AG09319 (cell line): ENCODE results near the gene PLEKHA8.

Source experiments
- DNase-seq: peaks from one replicate; pipeline ENCODE4 v3.0.0-alpha.2; 2010; ENCODE audit warnings: low read depth; ENCODE audit errors: extremely low read depth
- TF ChIP-seq, protein P1 (sequence below): IDR thresholded peaks from 2 replicates; pipeline ENCODE4 v1.5.1; 2011; ENCODE audit warnings: low read depth, mild to moderate bottlenecking, inconsistent platforms, low read length, moderate library complexity

Gene PLEKHA8

DNA sequence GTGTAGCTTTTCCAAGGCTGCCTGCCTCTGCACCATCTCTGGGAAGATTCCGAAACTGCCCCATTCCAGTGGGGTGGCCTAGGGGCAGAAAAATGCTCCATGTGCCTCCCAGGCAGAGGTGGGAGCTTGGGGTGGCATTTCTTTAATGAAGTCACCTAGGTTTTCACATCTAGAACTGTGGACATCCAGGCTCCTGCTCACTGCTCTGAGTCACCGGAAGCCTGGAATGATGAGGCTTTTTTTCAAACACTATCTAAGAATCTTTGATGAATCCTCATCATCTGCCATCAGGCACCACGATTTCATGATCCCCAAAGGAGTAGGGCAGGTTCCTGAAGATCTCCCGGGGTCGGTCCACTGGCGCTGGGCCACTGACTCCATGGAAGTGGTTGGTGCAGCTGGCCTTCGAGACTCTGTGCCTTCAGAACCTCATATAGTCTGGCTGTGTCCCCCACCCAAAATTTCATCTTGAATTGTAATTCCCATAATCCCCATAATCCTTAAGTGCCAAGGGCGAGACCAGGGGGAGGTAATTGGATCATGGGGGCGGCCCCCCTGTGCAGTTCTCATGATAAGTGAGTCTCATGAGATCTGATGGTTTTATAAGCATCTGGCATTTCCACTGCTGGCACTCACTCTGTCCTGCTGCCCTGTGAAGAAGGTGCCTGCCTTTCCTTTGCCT, 143.7 kb downstream of the PLEKHA8 start:
- DNase-seq: no peak
- TF ChIP-seq, protein P1, sequence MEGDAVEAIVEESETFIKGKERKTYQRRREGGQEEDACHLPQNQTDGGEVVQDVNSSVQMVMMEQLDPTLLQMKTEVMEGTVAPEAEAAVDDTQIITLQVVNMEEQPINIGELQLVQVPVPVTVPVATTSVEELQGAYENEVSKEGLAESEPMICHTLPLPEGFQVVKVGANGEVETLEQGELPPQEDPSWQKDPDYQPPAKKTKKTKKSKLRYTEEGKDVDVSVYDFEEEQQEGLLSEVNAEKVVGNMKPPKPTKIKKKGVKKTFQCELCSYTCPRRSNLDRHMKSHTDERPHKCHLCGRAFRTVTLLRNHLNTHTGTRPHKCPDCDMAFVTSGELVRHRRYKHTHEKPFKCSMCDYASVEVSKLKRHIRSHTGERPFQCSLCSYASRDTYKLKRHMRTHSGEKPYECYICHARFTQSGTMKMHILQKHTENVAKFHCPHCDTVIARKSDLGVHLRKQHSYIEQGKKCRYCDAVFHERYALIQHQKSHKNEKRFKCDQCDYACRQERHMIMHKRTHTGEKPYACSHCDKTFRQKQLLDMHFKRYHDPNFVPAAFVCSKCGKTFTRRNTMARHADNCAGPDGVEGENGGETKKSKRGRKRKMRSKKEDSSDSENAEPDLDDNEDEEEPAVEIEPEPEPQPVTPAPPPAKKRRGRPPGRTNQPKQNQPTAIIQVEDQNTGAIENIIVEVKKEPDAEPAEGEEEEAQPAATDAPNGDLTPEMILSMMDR: no peak

DNA sequence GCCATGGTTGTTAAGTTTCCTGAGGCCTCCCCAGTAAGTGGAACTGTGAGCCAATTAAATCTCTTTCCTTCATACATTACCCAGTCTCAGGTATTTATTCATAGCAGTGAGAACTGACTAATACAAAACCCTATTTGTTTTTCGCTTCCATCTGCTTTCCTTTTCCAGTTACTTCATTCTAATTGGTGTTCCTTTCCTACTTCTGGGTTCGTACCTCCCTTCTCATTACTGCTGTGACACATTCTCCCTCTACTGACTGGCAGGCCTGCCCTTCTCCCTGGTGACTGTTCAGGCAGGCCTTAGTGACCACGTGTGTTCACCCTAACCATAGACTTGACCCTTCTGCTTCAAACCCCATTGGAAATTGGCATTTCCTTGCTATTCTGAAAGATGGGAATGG, 144.2 kb downstream of the PLEKHA8 start:
- TF ChIP-seq, protein P1: no peak

DNA sequence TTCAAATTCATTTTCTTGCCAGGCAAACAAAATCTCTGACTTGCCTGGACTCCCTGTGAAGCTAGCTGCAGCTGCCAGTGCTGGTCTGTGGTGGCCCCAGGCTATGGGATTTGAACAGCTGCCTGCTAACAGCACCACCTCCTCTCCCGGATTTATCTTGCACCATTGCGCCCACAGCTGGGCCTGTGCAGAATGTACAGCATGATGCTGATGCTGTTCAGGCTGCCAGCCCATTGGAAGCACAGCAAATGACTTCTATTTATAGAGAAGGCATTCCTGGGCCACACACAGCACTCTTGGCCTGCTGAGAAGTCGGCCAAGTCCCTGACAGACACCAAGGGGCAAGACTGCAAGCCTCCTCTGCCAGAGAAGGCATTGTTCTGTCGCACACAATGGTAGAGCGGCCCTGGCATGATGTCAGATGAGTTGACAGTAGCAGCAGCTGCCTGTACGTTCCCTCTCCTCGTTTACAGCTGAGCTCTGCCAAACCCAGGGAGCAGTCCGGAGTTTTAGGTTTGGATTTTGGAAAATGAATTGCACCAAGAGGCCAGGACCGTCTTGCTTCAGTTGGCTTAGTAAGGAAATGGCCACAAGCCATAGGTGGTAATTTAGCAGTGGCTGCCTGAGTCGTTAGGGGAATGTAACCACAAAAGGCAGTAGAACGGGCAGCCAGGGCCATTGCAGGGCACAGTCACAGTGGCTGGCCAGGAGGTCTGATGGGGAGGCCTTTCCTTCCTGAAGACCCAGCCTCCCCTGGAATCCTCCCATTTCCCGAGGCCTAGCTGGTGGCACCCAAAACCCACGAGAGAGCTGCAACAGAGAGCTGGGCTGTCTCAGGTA, 145.1 kb downstream of the PLEKHA8 start:
- TF ChIP-seq, protein P1: peak; percentile 59
- DNase-seq: peak; percentile 92

More for the DNA sequence above, 144.2 kb downstream of the PLEKHA8 start:
- no peak for DNase-seq

DNA sequence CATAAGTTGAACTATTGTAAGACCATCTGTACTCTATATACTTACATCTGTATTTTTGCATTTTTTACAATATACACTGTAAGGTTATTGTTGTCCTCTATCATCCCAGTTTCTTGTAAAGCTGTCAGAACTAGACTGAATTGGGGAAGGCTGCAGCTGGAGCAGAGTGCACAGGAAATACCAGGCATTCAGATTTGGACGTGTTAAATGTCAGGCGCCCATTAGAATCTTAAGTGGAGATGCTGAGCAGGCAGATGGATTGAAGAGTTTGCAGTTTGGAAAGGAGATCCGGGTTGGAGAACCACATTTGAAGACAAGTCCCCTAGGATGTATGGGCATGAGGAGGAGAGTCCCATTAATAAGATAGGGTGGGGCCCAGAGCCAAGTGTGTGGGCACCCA, 147.0 kb downstream of the PLEKHA8 start:
- DNase-seq: no peak

DNA sequence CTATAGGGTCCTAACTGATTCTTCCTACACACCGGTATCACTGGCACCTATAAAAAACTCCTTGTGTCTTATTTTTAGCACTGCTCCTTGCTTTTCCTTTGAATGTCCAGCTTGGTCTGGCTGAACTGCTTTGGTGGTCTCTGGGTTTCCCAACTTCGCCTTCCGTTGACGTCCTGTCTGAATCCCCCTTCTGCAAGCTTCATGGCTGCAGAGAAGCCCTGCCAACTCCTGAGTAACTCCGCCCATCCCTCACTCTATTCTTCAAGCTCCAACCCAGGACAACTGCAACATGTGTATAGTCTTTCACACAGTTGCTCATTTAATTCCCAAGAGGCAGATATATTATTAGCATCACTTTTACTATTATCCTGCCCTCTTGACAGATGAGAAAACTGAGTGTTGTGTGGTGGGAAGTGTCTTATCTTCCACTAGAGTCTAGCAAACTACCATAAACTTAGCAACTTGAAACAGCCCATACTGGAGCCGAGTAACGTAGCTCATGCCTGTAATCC, 147.5 kb downstream of the PLEKHA8 start:
- TF ChIP-seq, protein P1: no peak

More for the DNA sequence above, 147.0 kb downstream of the PLEKHA8 start:
- TF ChIP-seq, protein P1: no peak

DNA sequence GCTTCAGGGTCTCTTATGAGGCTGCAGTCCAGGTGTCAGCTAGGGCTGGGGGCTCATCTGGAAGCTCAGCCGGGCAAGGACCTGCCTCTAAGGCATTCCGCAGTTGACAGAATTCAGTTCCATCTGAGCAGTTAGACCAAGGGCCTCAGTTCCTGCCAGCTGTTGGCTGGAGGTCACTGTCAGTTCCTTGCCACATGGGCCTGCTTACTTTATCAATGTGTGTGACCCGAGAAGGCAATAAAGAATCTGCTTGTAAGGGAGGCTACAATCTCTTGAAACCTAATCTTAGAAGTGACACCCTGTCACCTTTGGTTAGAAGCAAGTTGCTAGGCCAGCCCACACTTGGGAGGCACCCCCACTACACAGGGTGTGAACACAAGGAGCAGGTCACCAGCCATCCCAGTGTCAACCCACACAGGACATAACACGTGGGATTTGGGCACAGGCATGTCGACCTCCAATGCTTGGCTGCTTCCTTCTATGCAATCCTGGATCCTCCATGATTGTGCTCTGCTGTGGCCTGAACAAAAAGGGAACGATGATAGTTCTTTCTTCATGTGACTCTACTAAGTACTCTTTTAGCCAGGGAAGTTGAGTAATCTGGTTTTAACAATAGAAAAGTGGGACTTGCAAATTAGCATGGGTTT, 148.4 kb downstream of the PLEKHA8 start:
- no peak for DNase-seq
- TF ChIP-seq, protein P1: no peak

More for the DNA sequence above, 147.5 kb downstream of the PLEKHA8 start:
- no peak for DNase-seq
